SJCRH30 (cell line): ENCODE data around the gene CCAR1. TPM values are rescaled to one million over a fixed set of nuclear protein-coding genes. Genes with fewer than 3 reads are reported as not detected.
"Not testable (repeated sequence)": the region's sequence is repeated elsewhere in the genome, so short reads cannot be mapped to it uniquely, and the experiment has no call there.

Source experiments
- DNase-seq, 2 experiments: peaks; one replicate each; pipeline ENCODE4 v3.0.0-alpha.2; 2015 to 2020
- H3K27ac ChIP-seq: fragments of 250-450 bp; sonication (Bioruptor Pico); 2 replicates; pipeline ENCODE4 v1.5.1; 2020; ENCODE audit warnings: mild to moderate bottlenecking, moderate library complexity
- H3K27me3 ChIP-seq: fragments of 250-450 bp; sonication (Bioruptor Pico); 2 replicates; pipeline ENCODE4 v1.5.1; 2020; ENCODE audit warnings: mild to moderate bottlenecking, moderate library complexity
- H3K36me3 ChIP-seq: fragments of 250-450 bp; sonication (Bioruptor Pico); 2 replicates; pipeline ENCODE4 v1.5.1; 2020; ENCODE audit warnings: mild to moderate bottlenecking, moderate library complexity
- H3K4me1 ChIP-seq: fragments of 250-450 bp; sonication (Bioruptor Pico); 2 replicates; pipeline ENCODE4 v1.5.1; 2020; ENCODE audit warnings: mild to moderate bottlenecking, moderate library complexity
- H3K4me3 ChIP-seq: fragments of 250-450 bp; sonication (Bioruptor Pico); 2 replicates; pipeline ENCODE4 v1.5.1; 2020; ENCODE audit warnings: mild to moderate bottlenecking, moderate library complexity
- H3K9me3 ChIP-seq: fragments of 250-450 bp; sonication (Bioruptor Pico); replicated peaks from 2 replicates; pipeline ENCODE4 v1.5.1; 2020; ENCODE audit warnings: mild to moderate bottlenecking, moderate library complexity
- total RNA-seq: library from RNA; depleted of rRNA; stranded (reverse); fragments of >200 nt; shearing (Covaris generic); gene quantifications from 2 replicates; pipeline ENCODE4 v1.2.3, GENCODE V29; 2014

Gene CCAR1
- total RNA-seq, 1 experiment from 2014 or later, result 64.5 TPM

DNA sequence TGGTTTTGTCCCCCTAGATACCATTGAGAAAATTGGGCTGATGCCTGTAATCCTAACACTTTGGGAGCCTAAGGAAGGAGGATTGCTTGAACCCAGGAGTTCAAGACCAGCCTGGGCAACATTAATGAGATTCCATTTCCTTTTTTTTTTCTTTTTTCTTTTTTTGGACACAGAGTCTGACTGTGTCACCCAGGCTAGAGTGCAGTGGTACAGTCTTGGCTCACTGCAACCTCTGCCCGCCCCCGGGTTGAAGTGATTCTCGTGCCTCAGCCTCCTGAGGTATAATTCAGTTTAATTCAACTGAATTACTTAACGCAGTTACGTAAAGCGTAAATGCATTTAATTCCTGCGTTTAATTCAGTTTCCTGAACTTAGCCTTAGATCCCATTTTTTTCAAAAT is 13.3 kb downstream of the CCAR1 start:
- no peaks in the 10 kb centered on the region for H3K4me1 ChIP-seq
- H3K36me3 ChIP-seq, result peaks cover 66% of the 10 kb centered on the region
- no peaks in the 10 kb centered on the region for H3K27me3 ChIP-seq
- H3K9me3 ChIP-seq, result no peaks in the 10 kb centered on the region
- H3K4me3 ChIP-seq, result no peak overlapping the region
- no peak overlapping the region for H3K27ac ChIP-seq
- no peak for DNase-seq

DNA sequence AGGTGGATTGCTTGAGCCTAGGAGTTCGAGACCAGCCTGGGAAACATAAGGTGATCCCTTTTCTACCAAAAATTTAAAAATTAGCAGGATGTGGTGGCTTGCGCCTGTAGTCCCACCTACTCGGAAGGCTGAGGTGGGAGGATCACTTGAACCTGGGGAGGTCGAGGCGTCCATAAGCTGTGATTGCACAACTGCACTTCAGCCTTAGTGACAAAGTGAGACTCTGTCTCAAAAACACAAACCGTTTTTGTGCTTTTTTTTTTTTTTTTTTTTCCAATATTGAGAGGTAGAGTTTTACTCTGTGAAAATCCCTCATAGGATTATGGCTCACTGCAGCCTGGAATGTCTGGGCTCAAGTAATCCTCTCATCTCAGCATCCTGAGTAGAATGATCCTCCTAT is 14.1 kb downstream of the CCAR1 start:
- peaks cover 74% of the 10 kb centered on the region for H3K36me3 ChIP-seq
- no peak overlapping the region for H3K27ac ChIP-seq
- H3K27me3 ChIP-seq, result no peaks in the 10 kb centered on the region
- H3K4me3 ChIP-seq, result no peak overlapping the region
- no peaks in the 10 kb centered on the region for H3K9me3 ChIP-seq
- DNase-seq, result no peak
- no peaks in the 10 kb centered on the region for H3K4me1 ChIP-seq

DNA sequence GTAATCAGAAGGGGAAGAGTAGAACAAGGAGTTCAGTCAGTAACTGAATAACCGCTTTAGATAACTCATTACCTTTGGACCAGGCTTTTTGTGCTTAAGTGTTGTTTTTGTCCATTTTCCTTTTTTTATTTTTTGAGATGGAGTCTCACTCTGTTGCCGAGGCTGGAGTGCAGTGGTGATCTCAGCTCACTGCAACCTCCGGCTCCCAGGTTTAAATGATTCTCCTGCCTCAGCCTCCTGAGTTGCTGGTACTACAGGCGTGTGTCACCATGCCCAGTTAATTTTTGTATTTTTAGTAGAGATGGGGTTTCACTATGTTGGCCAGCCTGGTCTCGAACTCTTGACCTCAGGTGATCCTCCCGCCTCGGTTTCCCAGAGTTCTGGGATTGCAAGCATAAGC is 14.7 kb downstream of the CCAR1 start:
- H3K27me3 ChIP-seq, H3K9me3 ChIP-seq, H3K4me1 ChIP-seq, H3K4me3 ChIP-seq, H3K27ac ChIP-seq, DNase-seq: not testable (repeated sequence)
- H3K36me3 ChIP-seq, result peaks cover 80% of the 10 kb centered on the region

DNA sequence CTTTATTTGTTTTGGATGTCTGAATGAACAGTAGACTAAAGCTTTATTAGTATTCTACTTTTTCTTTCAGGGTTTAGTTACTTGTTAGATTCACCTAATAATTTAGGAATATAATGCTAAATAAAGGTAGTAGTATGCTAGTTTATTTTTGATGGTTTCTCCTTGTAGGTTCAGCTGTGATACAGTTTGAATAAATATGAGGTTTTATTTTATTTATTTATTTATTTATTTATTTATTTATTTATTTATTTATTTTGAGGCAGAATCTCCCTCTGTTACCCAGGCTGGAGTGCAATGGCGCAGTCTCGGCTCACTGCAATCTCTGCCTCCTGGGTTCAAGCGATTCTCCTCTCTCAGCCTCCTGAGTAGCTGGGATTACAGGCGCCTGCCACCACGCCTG is 19.6 kb downstream of the CCAR1 start:
- H3K4me3 ChIP-seq, H3K4me1 ChIP-seq, H3K27ac ChIP-seq, H3K9me3 ChIP-seq, DNase-seq, H3K27me3 ChIP-seq: not testable (repeated sequence)
- peaks cover 75% of the 10 kb centered on the region for H3K36me3 ChIP-seq

DNA sequence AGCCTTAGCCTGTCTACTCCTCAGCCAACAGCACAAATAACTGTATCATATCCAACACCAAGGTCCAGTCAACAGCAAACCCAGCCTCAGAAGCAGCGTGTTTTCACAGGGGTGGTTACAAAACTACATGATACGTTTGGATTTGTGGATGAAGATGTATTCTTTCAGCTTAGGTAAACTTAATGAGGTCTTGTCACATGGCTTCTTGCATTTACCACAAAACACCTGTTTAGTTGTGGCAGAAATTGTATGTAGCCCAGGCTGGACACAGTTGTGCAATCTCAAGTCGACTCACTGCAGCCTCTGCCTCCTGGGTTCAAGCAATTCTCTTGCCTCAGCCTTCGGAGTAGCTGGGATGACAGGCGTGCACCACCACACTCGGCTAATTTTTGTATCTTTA is 21.4 kb downstream of the CCAR1 start:
- DNase-seq, result no peak

DNA sequence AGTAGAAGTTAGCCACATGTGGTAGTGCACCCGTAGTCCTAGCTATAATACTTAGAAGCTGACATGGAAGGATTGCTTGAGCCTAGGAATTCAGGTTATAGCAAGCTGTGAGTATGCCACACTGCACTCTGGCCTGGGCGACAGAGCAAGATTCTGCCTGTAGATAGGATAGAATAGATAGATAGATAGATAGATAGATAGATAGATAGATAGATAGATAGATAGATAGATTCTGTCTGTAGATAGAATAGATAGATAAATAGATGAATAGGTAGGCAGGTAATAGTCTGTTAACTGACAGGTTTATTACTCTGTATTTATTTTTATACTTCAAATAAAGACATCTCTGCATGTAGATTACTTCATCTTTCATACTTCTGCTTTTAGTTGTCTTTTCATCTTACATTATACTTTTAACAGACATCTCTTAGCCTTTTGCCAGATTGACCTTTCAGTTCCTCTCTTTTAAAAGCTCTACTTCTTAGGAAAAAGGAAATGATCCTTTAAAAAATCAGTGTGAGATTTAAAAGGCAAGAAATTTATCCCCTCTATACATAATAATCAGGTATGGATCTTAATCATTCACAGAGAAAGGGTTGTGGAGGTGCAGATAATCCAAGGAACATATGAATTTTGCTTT is 31.8 kb downstream of the CCAR1 start:
- H3K9me3 ChIP-seq, result no peaks in the 10 kb centered on the region
- no peaks in the 10 kb centered on the region for H3K27me3 ChIP-seq
- no peak overlapping the region for H3K27ac ChIP-seq
- H3K4me1 ChIP-seq, result no peaks in the 10 kb centered on the region
- peaks cover 81% of the 10 kb centered on the region for H3K36me3 ChIP-seq
- DNase-seq, result no peak
- H3K4me3 ChIP-seq, result no peak overlapping the region

More for the DNA sequence above, 21.4 kb downstream of the CCAR1 start:
- H3K4me1 ChIP-seq, result no peaks in the 10 kb centered on the region
- H3K27ac ChIP-seq, result no peak overlapping the region
- H3K9me3 ChIP-seq, result no peaks in the 10 kb centered on the region
- H3K36me3 ChIP-seq, result peaks cover 72% of the 10 kb centered on the region
- no peak overlapping the region for H3K4me3 ChIP-seq
- no peaks in the 10 kb centered on the region for H3K27me3 ChIP-seq

DNA sequence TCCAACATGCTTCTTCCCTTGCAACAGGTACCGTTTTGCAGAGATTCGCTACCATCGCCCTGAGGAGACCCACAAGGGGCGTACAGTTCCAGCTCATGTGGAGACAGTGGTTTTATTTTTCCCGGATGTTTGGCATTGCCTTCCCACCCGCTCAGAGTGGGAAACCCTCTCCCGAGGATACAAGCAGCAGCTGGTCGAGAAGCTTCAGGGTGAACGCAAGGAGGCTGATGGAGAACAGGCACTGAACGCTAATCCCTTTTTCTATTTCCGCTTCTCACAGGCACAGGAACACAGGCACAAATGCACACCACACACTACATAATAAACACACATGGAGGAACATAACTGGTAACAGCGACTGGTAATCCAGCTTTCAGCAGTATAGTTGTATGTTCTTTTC is 35.2 kb downstream of the CCAR1 start:
- Histone ChIP-seq H3K36me3 (peaks cover 77% of the 10 kb centered on the region), H3K4me1 (no peaks in the 10 kb centered on the region), H3K27me3 (no peaks in the 10 kb centered on the region), H3K9me3 (no peaks in the 10 kb centered on the region), H3K27ac (no peak overlapping the region), H3K4me3 (no peak overlapping the region)
- DNase-seq, result no peak

DNA sequence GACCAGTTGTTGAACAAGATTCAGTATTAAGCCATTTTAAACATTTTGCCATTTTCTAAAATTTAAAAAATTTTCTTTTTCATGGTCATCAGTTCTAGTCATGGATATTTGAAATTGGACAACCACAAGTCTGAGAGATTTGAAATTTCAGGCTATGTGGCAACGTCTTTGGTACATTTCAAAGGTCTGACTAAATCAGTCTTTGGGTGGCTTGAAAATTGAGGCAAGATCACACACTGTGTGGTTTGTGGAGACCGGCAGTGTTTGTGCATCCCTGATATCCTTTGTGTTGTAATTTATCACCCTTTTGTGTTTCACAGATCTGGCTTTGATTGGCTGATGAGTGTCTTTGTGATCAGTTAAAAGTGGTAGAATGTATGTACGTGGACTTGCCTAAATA is 35.7 kb downstream of the CCAR1 start:
- H3K4me1 ChIP-seq, result no peaks in the 10 kb centered on the region
- H3K36me3 ChIP-seq, result peaks cover 75% of the 10 kb centered on the region
- DNase-seq, result no peak
- no peak overlapping the region for H3K4me3 ChIP-seq
- H3K27ac ChIP-seq, result no peak overlapping the region
- no peaks in the 10 kb centered on the region for H3K9me3 ChIP-seq
- no peaks in the 10 kb centered on the region for H3K27me3 ChIP-seq

DNA sequence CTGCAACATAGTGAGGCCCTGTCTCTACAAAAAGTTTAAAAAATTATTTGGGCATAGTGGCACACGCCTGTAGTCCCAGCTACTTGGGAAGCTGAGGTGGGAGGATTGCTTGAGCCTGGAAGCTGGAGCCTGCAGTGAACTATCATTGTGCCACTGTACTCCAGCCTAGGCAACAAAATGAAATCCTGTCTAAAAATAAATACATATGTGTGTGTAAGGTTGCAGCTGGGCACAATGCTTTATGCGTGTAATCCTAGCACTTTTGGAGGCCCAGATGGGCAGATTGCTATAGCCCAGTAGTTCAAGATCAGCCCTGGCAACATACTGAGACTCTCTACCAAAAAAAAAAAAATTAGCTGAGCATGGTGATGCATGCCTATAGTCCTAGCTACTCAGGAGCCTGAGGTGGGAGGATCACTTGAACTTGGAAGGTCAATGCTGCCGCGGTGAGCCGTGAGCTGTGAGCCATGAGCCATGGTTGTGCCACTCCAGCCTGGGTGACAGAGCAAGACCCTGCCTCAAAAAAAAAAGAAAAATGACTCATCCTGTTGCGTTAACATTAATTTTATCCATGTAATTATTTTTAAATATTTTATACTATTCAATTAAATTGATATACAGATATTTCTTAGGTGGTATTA is 38.3 kb downstream of the CCAR1 start:
- no peaks in the 10 kb centered on the region for H3K27me3 ChIP-seq
- no peaks in the 10 kb centered on the region for H3K4me1 ChIP-seq
- DNase-seq, result no peak
- no peaks in the 10 kb centered on the region for H3K9me3 ChIP-seq
- no peak overlapping the region for H3K4me3 ChIP-seq
- peaks cover 69% of the 10 kb centered on the region for H3K36me3 ChIP-seq
- H3K27ac ChIP-seq, result no peak overlapping the region

DNA sequence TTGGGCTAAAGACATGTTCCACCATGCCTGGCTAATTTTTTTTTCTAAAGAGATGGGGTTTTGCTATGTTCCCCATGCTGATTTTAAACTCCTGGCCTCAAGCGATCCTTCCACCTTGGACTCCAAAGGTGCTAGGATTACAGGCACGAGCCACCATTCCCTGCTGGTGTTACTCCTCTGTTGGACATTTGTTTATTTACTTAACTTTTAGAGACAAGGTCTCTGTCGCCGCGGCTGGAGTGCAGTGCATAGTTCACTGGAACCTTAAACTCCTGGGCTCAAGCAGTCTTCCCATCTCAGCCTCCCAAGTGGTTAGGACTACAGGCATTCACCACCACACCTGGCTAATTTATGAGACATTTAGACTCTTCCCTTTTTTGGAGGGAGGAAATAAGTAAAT is 38.9 kb downstream of the CCAR1 start:
- H3K9me3 ChIP-seq, result no peaks in the 10 kb centered on the region
- H3K4me1 ChIP-seq, result no peaks in the 10 kb centered on the region
- no peak overlapping the region for H3K4me3 ChIP-seq
- H3K27ac ChIP-seq, result no peak overlapping the region
- peaks cover 63% of the 10 kb centered on the region for H3K36me3 ChIP-seq
- DNase-seq, result no peak
- H3K27me3 ChIP-seq, result no peaks in the 10 kb centered on the region

DNA sequence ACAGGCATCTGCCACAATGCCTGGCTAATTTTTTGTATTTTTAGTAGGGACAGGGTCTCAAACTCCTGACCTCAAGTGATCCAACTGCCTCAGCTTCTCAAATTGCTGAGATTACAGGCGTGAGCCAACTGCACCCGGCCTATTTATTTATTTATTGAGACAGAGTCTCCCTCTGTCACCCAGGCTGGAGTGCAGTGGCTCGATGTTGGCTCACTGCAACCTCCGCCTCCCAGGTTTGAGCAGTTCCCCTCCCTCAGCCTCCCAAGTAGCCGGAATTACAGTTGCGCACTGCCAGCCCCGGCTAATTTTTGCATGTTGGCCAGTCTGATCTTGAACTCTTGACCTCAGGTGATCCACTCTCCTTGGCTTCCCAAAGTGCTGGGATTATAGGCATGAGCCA is 46.4 kb downstream of the CCAR1 start:
- DNase-seq, H3K9me3 ChIP-seq, H3K27ac ChIP-seq, H3K4me1 ChIP-seq, H3K4me3 ChIP-seq, H3K27me3 ChIP-seq: not testable (repeated sequence)
- peaks cover 65% of the 10 kb centered on the region for H3K36me3 ChIP-seq

DNA sequence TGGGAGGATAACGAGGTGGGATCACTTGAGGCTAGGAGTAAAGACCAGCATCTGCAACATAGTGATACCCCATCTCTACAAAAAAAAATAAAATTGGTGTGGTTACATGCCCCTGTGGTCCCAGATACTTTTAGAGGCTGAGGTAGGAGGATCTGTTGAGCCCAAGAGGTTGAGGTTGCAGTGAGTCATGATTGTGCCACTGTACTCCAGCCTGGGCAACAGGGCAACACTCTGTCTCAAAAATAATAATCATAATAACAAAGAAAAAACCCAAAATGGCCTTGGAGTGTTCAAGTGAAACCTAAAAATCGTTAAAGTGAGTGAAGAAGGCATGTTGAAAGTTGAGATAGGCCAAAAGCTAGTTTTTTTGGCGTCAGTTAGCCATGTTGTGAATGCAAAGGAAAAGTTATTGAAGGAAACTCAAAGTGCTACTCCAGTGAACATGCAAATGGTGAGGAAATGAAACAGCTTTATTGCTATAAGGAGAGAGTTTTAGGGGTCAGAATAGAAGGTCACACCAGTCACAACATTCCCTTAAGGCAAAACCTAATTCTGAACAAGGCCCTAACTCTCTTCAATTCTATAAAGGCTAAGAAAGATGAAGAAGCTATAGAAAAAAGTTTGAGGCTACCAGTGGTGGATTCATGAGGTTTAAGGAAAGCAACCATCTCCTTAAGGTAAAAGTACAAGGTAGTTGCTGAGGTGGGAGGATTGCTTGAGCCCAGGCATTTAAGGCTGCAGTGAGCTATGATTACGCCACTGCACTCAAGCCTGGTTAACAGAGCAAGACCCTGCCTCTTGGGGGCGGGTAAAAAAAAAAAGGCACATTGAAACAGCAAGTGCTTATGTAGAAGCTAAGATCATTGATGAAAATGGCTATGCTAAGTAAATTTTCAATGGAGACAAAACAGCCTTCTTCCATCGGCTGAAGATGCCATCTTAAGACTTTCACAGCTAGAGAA is 60.9 kb downstream of the CCAR1 start:
- no peak for DNase-seq

DNA sequence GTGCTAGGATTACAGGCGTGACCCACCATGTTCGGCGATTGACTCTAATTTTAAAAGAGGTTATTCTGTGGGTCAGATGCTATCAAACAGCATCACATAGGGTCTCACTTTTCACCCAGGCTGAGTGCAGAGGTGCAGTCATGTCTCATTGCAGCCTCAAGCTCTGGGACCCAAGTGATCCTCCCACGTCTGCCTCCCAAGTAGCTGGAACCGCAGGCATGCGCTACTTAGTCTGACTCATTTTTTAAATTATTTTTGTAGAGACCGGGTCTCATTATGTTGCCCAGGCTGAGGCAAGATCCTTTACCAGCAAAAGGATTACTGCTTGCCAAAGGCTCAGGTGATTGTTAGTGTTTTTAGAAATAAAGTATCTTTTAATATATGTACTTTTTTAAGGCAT is 63.4 kb downstream of the CCAR1 start:
- DNase-seq, result no peak
- Histone ChIP-seq H3K27me3 (no peaks in the 10 kb centered on the region), H3K4me3 (no peak overlapping the region), H3K36me3 (peaks cover 30% of the 10 kb centered on the region; the same call in 1 of the 2 replicates), H3K9me3 (no peaks in the 10 kb centered on the region), H3K27ac (no peak overlapping the region), H3K4me1 (no peaks in the 10 kb centered on the region)

More for the DNA sequence above, 60.9 kb downstream of the CCAR1 start:
- Histone ChIP-seq H3K36me3 (peaks cover 22% of the 10 kb centered on the region; the same call in 1 of the 2 replicates), H3K4me3 (no peak overlapping the region), H3K9me3 (no peaks in the 10 kb centered on the region), H3K27me3 (no peaks in the 10 kb centered on the region), H3K27ac (no peak overlapping the region), H3K4me1 (no peaks in the 10 kb centered on the region)

DNA sequence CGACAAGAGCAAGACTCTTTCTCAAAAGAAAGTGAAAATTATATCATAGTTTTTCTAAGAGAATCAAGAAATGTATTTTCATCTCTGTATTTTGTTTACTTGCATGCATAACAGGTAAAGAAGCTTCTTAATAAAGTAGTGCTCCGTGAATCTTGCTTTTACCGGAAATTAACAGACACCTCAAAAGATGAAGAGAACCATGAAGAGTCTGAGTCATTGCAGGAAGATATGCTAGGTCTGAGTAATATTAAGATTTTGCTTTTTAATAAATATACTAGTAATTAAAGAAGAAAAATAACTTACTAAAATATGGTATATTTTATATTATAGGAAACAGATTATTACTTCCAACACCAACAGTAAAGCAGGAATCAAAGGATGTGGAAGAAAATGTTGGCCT is 66.8 kb downstream of the CCAR1 start:
- no peak for DNase-seq
- Histone ChIP-seq H3K36me3 (peaks cover 30% of the 10 kb centered on the region), H3K4me1 (no peaks in the 10 kb centered on the region), H3K4me3 (no peak overlapping the region), H3K27me3 (no peaks in the 10 kb centered on the region), H3K9me3 (no peaks in the 10 kb centered on the region), H3K27ac (no peak overlapping the region)

DNA sequence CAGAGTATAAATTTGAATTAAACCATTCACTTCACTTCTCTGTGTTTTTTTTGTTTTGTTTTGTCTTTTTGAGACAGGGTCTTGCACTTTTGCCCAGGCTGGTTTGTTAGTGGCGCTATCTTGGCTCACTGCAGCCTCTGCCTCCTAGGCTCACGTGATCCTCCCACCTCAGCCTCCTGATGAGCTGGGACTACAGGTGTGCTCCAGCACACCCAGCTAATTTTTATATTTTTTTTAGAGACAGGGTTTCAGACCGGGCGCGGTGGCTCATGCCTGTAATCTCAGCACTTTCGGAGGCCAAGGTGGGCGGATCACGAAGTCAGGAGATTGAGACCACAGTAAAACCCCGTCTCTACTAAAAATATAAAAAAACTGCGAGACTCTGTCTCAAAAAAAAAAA is 69.4 kb downstream of the CCAR1 start:
- Histone ChIP-seq H3K36me3 (peaks cover 30% of the 10 kb centered on the region), H3K4me1 (no peaks in the 10 kb centered on the region), H3K9me3 (no peaks in the 10 kb centered on the region), H3K27ac (no peak overlapping the region), H3K27me3 (no peaks in the 10 kb centered on the region), H3K4me3 (no peak overlapping the region)
- no peak for DNase-seq
